ENCODE results near the gene STAT1. TPM values are rescaled to one million over a fixed set of nuclear protein-coding genes. Genes with fewer than 3 reads are reported as not detected.

Gene STAT1
- total and polyA plus RNA-seq, 11 donors: 7.8 to 469 (median 44.0) TPM

DNA sequence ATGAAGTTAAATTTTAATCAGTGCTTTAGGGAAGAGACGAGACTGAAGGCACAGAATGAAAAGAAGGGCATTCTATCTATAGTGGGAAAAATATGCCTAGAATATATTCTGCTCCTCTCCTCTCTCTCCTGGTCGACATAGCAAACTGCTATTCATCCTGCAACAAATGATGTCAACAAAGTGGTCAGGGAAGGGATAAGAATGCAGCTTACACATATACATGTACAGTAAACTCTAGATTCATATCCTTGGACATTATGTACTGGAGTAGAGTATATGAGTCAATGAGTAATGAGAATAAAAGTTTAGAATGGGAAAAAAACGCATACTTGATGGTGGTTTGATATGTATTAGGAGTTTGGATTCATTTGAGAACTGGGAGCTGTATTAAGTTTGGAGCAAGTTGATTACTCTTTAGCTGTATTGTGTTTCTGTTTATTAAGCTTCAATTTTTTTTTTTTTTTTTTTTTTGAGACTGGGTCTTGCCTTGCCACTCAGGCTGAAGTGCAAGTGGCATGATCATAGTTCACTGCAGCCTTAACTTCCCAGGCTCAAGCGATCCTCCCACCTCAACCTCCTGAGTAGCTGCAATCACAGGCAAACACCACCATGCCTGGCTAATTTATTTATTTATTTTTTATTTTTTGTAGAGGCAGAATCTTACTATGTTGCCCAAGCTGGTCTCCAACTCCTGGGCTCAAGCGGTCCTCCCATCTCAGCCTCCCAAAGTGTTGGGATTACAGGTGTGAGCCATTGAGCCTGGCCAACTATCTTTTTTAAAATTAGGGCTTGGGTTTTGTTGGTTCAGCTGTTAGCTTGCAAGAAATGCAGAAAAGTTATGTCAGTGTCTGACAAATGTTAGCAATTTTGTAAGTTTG is 53.8 kb downstream of the STAT1 start:
- peaks cover 0 to 19% (median 2%) of the 10 kb centered on the region in 12 donors for H3K9me3 ChIP-seq
- no peak overlapping the region for H3K4me3 ChIP-seq
- DNase-seq (no peak), ATAC-seq (peak in 1 of 4 donors; percentile 14)
- WGBS, 4 donors: 77 to 85% (median 83%) methylated on average over 5 of the region's 5 CpGs
- no peak overlapping the region for H3K27ac ChIP-seq
- TF ChIP-seq POLR2A (IDR thresholded peaks at IDR 0.05) (no peak), CTCF (IDR thresholded peaks at IDR 0.05) (no peak)
- H3K27me3 ChIP-seq: no peaks in the 10 kb centered on the region
- peaks cover 0 to 10% (median 0%) of the 10 kb centered on the region in 12 donors for H3K4me1 ChIP-seq
- peaks cover 0 to 56% (median 33%) of the 10 kb centered on the region in 9 donors for H3K36me3 ChIP-seq
- intact Hi-C loops (cut with DNase I): loop anchor here in 1 of 10 donors (10.0 kb wide), 1 partner anchor 55 kb away; no protein-coding TSS in a partner anchor

GRCh38 chr2:190953257-190953656 is 60.7 kb downstream of the STAT1 start:
- Histone ChIP-seq H3K27me3 (no peaks in the 10 kb centered on the region), H3K27ac (no peak overlapping the region), H3K4me1 (peaks cover 2 to 21% (median 11%) of the 10 kb centered on the region in 12 donors), H3K36me3 (no peaks in the 10 kb centered on the region), H3K4me3 (no peak overlapping the region), H3K9me3 (peaks cover 0 to 20% (median 2%) of the 10 kb centered on the region in 12 donors)
- DNase-seq: no peak
- 38 to 49% (median 42%) methylated on average over 4 of the region's 4 CpGs for WGBS, 4 donors
- TF ChIP-seq POLR2A (IDR thresholded peaks at IDR 0.05) (no peak), CTCF (IDR thresholded peaks at IDR 0.05) (no peak)
- intact Hi-C loops (cut with DNase I): no loop called here
- ATAC-seq: no peak

DNA sequence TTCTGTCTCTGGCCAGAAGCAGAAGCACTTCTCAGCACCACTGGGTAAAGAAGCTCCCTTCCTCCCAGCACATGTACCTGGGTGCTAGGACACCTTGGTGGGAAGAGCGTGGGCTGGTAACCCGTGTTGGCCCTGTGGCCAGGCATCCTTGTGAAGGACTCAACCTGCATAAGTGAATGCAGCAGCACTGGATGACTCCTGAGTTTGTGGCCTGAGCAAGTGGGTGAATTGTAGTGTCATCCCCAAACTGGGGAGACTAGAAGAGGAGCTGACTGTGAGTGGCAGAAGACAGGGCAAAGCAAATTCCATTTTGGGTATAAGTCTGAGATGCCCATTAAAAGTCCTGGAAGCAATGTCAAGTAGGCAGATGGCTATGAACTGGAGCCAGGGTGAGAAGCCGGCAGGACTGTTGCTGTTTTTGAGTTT is 63.4 kb downstream of the STAT1 start:
- H3K4me3 ChIP-seq: no peak overlapping the region
- H3K9me3 ChIP-seq: peaks cover 0 to 5% (median 0%) of the 10 kb centered on the region in 12 donors
- DNase-seq (no peak), ATAC-seq (peak in 1 of 4 donors; percentile 9)
- H3K27me3 ChIP-seq: no peaks in the 10 kb centered on the region
- no peak overlapping the region for H3K27ac ChIP-seq
- intact Hi-C loops (cut with DNase I): no loop called here
- H3K36me3 ChIP-seq: no peaks in the 10 kb centered on the region
- peaks cover 6 to 44% (median 24%) of the 10 kb centered on the region in 12 donors for H3K4me1 ChIP-seq
- TF ChIP-seq POLR2A (IDR thresholded peaks at IDR 0.05): no peak
- TF ChIP-seq CTCF (IDR thresholded peaks at IDR 0.05): no peak
- 50 to 84% (median 83%) methylated on average over 1 to 3 of the region's 3 CpGs for WGBS, 4 donors

DNA sequence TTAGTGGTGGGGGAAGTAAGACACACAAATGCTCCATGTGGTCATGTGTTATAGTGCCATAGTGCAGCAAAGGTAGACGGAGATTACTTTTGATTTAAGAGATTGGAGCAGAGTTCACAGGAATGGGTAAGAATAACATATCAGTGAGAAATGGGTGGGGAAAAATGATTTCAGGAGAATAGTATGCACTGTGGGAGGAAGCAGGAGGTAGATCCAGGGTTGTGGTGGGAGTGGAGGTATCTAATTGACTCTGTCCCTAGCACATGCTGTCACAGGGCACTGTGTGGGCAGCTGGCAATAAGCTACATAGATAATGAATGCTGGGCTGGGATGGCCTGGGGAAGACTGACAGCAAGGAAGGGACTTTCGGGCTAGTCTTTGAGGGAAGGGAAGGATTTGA is 65.3 kb downstream of the STAT1 start:
- Histone ChIP-seq H3K27me3 (no peaks in the 10 kb centered on the region), H3K9me3 (no peaks in the 10 kb centered on the region), H3K36me3 (no peaks in the 10 kb centered on the region), H3K4me1 (peaks cover 6 to 44% (median 24%) of the 10 kb centered on the region in 12 donors), H3K4me3 (no peak overlapping the region), H3K27ac (peak overlapping the region in 9 of 12 donors; percentile 12 to 66 (median 44))
- peak in 1 of 5 donors; percentile 25 for DNase-seq
- TF ChIP-seq CTCF (IDR thresholded peaks at IDR 0.05) (no peak), POLR2A (IDR thresholded peaks at IDR 0.05) (no peak)
- peak in 3 of 4 donors; percentile 60 to 75 (median 65) for ATAC-seq
- intact Hi-C loops (cut with DNase I): no loop called here
- WGBS, 4 donors: 53 to 79% (median 58%) methylated on average over 2 of the region's 2 CpGs
